Brain pericyte (primary cell): ENCODE results near the gene CALN1.

Source experiments
- DNase-seq: peaks from one replicate; pipeline ENCODE4 v3.0.0-alpha.2; 2012; ENCODE audit warnings: low read depth, low spot score

CALN1 gene

GRCh38 chr7:72325561-72325960, 86.6 kb downstream of the CALN1 start:
- DNase-seq, result no peak

- no peak for DNase-seq
Measured at GRCh38 chr7:72321637-72322036, 90.5 kb downstream of the CALN1 start.

GRCh38 chr7:72321081-72321480, 91.1 kb downstream of the CALN1 start:
- DNase-seq, result no peak

GRCh38 chr7:72317341-72317740, 94.8 kb downstream of the CALN1 start:
- DNase-seq, result no peak

GRCh38 chr7:72316148-72316547, 96.0 kb downstream of the CALN1 start:
- DNase-seq, result no peak

- no peak for DNase-seq
Measured at GRCh38 chr7:72313906-72314305, 98.2 kb downstream of the CALN1 start.

- no peak for DNase-seq
Measured at GRCh38 chr7:72310301-72310700, 101.8 kb downstream of the CALN1 start.

- no peak for DNase-seq
Measured at GRCh38 chr7:72309476-72309875, 102.7 kb downstream of the CALN1 start.

GRCh38 chr7:72308986-72309385, 103.2 kb downstream of the CALN1 start:
- no peak for DNase-seq

- DNase-seq, result no peak
Measured at GRCh38 chr7:72307566-72307965, 104.6 kb downstream of the CALN1 start.

GRCh38 chr7:72298912-72299311, 113.2 kb downstream of the CALN1 start:
- no peak for DNase-seq

GRCh38 chr7:72298091-72298490, 114.0 kb downstream of the CALN1 start:
- no peak for DNase-seq

GRCh38 chr7:72297636-72298035, 114.5 kb downstream of the CALN1 start:
- no peak for DNase-seq

GRCh38 chr7:72292794-72293193, 119.3 kb downstream of the CALN1 start:
- DNase-seq, result no peak

GRCh38 chr7:72292118-72292517, 120.0 kb downstream of the CALN1 start:
- no peak for DNase-seq

- no peak for DNase-seq
Measured at GRCh38 chr7:72286519-72286918, 125.6 kb downstream of the CALN1 start.

GRCh38 chr7:72283309-72283708, 128.8 kb downstream of the CALN1 start:
- no peak for DNase-seq

- no peak for DNase-seq
Measured at GRCh38 chr7:72281308-72281707, 130.8 kb downstream of the CALN1 start.

- no peak for DNase-seq
Measured at GRCh38 chr7:72279203-72279602, 132.9 kb downstream of the CALN1 start.

- DNase-seq, result no peak
Measured at GRCh38 chr7:72278550-72278949, 133.6 kb downstream of the CALN1 start.

GRCh38 chr7:72275382-72276070, 136.6 kb downstream of the CALN1 start:
- no peak for DNase-seq

- no peak for DNase-seq
Measured at GRCh38 chr7:72272479-72272878, 139.7 kb downstream of the CALN1 start.

- DNase-seq, result no peak
Measured at GRCh38 chr7:72268796-72269195, 143.3 kb downstream of the CALN1 start.

- DNase-seq, result no peak
Measured at GRCh38 chr7:72268090-72268489, 144.0 kb downstream of the CALN1 start.
